ENCODE results near the gene CYP2R1. TPM values are rescaled to one million over a fixed set of nuclear protein-coding genes. Genes with fewer than 3 reads are reported as not detected.
A peak's percentile ranks its signal among the peaks of the same experiment; 100 is the strongest.

The CYP2R1 gene
- total and polyA plus RNA-seq, 2 of the 8 experiments (the other 6 are each of a cell fraction or from before 2014, with no cell fraction given) = 8.3 to 12.9 TPM

DNA sequence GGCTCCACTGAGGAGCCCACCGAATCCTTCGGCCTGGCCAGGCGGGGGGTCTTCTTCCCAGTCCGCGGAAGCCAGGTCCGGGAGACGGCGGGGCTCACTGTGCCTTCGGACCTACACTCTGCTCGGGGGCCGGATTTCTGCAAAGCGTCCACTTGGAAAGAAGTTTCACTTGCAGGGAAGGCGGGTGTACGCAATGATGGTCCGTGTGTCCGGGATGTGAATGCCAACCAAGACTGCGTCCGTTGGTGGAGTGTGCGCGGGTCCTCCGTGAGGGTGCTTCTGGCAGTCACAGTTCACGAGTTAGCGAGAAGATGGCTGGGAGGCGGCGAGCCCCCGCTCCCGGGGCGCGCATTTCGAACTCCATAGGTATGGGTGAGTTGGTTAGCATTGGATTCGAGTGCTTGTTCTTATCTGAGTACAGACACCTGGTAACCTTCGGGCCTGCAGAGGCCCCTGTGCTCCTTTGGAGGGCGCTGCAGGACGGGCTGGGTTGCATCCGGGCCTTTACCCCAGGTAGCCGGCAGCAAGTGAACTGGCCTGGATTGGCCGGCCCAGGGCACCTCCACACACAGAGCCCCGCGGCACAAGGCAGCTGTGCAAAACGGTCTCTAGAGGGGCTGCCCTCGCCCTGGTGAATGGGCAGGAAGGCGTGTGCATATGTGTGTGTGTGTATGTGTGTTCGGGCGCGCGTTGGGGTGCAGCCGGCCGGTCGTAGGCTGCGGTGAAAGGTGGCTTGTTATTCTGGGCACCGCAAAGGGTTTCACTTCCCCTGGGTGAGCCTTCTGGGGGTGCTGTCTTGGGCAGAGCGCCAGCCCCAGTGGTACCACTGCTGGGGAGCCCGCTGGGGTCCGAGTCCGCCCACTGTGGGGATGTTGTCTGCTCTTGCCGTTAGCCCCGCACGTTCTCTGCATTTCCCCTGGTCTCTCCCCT lies 13.3 kb upstream of the CYP2R1 start:
- Histone ChIP-seq H3K36me3 (ENCODE audit: control insufficient read depth in 2 of 4, insufficient read depth in 4 of 4, low read length in 3 of 4) (no peaks in the 10 kb centered on the region), H3K79me2 (ENCODE audit: control insufficient read depth in 1 of 2, insufficient read depth in 2 of 2, low read length in 2 of 2) (no peaks in the 10 kb centered on the region), H3K9ac (replicated peaks in 1 of 4; ENCODE audit: extremely low read depth in 1 of 4, low read depth in 3 of 4, low read length in 3 of 4) (peak overlapping the region; percentile 61 to 78 (median 71)), H3K9me3 (ENCODE audit: insufficient read depth in 2 of 2, low read depth in 1 of 2, low read length in 1 of 2) (no peaks in the 10 kb centered on the region), H4K8ac (ENCODE audit: extremely low read depth, insufficient read depth, low read length) (no peak overlapping the region; the same call in 1 of the 2 replicates), H2AFZ (ENCODE audit: low read length) (peak overlapping the region; percentile 99), H3K79me1 (ENCODE audit: low read depth, low read length) (no peaks in the 10 kb centered on the region), H4K20me1 (replicated peaks in 1 of 2; ENCODE audit: control insufficient read depth in 1 of 2, insufficient read depth in 2 of 2, low read length in 2 of 2) (no peaks in the 10 kb centered on the region), H4K91ac (replicated peaks; ENCODE audit: insufficient read length, low read length) (no peak overlapping the region), H3K23me2 (ENCODE audit: low read depth, low read length) (no peaks in the 10 kb centered on the region), H3K4me3 (ENCODE audit: extremely low read depth in 1 of 4, insufficient read depth in 2 of 4, low read depth in 3 of 4, low read length in 4 of 4) (peak overlapping the region; percentile 57 to 94 (median 86)), H3K4me2 (ENCODE audit: insufficient read depth in 1 of 2, low read depth in 2 of 2, low read length in 2 of 2) (peak overlapping the region; percentile 53 to 96), H2BK20ac (ENCODE audit: low read length) (no peak overlapping the region), H3K27me3 (replicated peaks in 1 of 4; ENCODE audit: control insufficient read depth in 3 of 4, extremely low read depth in 1 of 4, insufficient read depth in 3 of 4, low read length in 3 of 4) (peaks cover 0 to 7% (median 0%) of the 10 kb centered on the region in 4 experiments; a peak in 3 of 7 replicates), H3K27ac (ENCODE audit: low read depth, low read length) (no peak overlapping the region), H4K5ac (ENCODE audit: insufficient read length, low read depth, low read length) (peak overlapping the region; percentile 6), H2BK15ac (ENCODE audit: low read length) (no peak overlapping the region), H2BK5ac (ENCODE audit: low read depth, low read length) (no peak overlapping the region), H3K18ac (ENCODE audit: extremely low read depth, low read length) (no peak overlapping the region), H2BK120ac (replicated peaks; ENCODE audit: low read depth, low read length) (no peak overlapping the region), H3K4ac (replicated peaks; ENCODE audit: insufficient read length, low read depth, low read length) (no peak overlapping the region), H3K4me1 (replicated peaks in 1 of 4; ENCODE audit: control insufficient read depth in 3 of 4, insufficient read depth in 4 of 4, low read length in 3 of 4) (peaks cover 0 to 11% (median under 1%) of the 10 kb centered on the region in 4 experiments; a peak in 4 of 7 replicates), H3K56ac (replicated peaks; ENCODE audit: insufficient read length, low read depth, low read length) (no peak overlapping the region), H3K14ac (ENCODE audit: insufficient read length) (no peak overlapping the region), H3K23ac (ENCODE audit: insufficient read length) (no peak overlapping the region), H2BK12ac (ENCODE audit: low read depth, low read length) (0 out of 2 replicates have a peak overlapping the region, but pooled peaks have one; percentile 44), H2AK5ac (ENCODE audit: low read depth, low read length) (no peak overlapping the region)
- 11% methylated on average over 50 of the region's 58 CpGs; no CpG with 5 or more reads in 1 of the 2 experiments for WGBS, 2 experiments (ENCODE audit: extremely low coverage in 1 of 2, insufficient coverage in 1 of 2, insufficient read length in 1 of 2, insufficient replicate concordance in 2 of 2, low coverage in 1 of 2, low lambda C conversion rate in 2 of 2, missing lambda C conversion rate in 1 of 2)
- POLR2A ChIA-PET (ENCODE audit: partially characterized antibody) = interaction anchor here (0.6 to 3.1 kb wide), 3 partner anchors 80 to 271 kb away, joined by 3 to 10 read pairs (median 3); partner anchors contain the start of gene PDE3B
- peak; percentile 74 to 79 for DNase-seq (ENCODE audit: low read depth in 1 of 2, low spot score in 2 of 2)
- CTCF ChIA-PET (ENCODE audit: partially characterized antibody) = interaction anchor here (0.6 to 5.6 kb wide), 56 partner anchors 7 to 980 kb away, joined by 3 to 138 read pairs (median 5); partner anchors contain the start of genes CALCB, CYP2R1 and INSC
- no peak for FAIRE-seq
- TF ChIP-seq BRCA1 (IDR thresholded peaks at IDR 0.05; ENCODE audit: low read depth, low read length) (no peak), SIRT6 (IDR thresholded peaks at IDR 0.05; ENCODE audit: low read length) (no peak), SAP30 (IDR thresholded peaks at IDR 0.05; ENCODE audit: insufficient read depth, insufficient replicate concordance, low read length) (no peak), PHF8 (conservative IDR thresholded peaks at IDR 0.05; ENCODE audit: low read depth, low read length) (peak; percentile 30), HDAC2 (IDR thresholded peaks at IDR 0.05; ENCODE audit: borderline replicate concordance in 1 of 2, low read depth in 2 of 2, low read length in 2 of 2) (peak in 1 of 2 experiments; percentile 81; a peak in 2 of 4 replicates), FOSL1 (IDR thresholded peaks at IDR 0.05; ENCODE audit: insufficient read depth, low read depth, low read length) (no peak), GTF2F1 (IDR thresholded peaks at IDR 0.05; ENCODE audit: borderline replicate concordance, low read depth, low read length) (no peak), SIN3A (conservative IDR thresholded peaks at IDR 0.05 in 1 of 2, IDR thresholded peaks at IDR 0.05 in 1 of 2; ENCODE audit: low read depth in 1 of 2, low read length in 2 of 2) (peak; percentile 48 to 75; a peak in 1 of 4 replicates), KDM5A (IDR thresholded peaks at IDR 0.05; ENCODE audit: low read length) (no peak), TAF7 (optimal IDR thresholded peaks at IDR 0.05; ENCODE audit: borderline replicate concordance, low read depth, low read length) (no peak)
